ENCODE data around the gene VAV2.

VAV2 gene

GRCh38 chr9:133971121-133971951, 20.8 kb downstream of the VAV2 start:
- no peaks in the 10 kb centered on the region for H3K36me3 ChIP-seq (ENCODE audit: control insufficient read depth, insufficient read depth, low read length)
- H3K4me1 ChIP-seq = no peaks in the 10 kb centered on the region
- H2AFZ ChIP-seq = no peak overlapping the region
- no peak overlapping the region for H3K9ac ChIP-seq
- peaks cover 13% of the 10 kb centered on the region for H3K79me2 ChIP-seq
- no peaks in the 10 kb centered on the region for H3K9me3 ChIP-seq (ENCODE audit: control insufficient read depth, low read length)
- no peaks in the 10 kb centered on the region for H3K27me3 ChIP-seq (ENCODE audit: control insufficient read depth, insufficient read depth, low read length)
- TF ChIP-seq CTCF (IDR thresholded peaks at IDR 0.05) = no peak
- no peak overlapping the region for H3K4me3 ChIP-seq (ENCODE audit: low read depth, low read length)
- H3K4me2 ChIP-seq (ENCODE audit: low read length) = no peak overlapping the region
- H3K27ac ChIP-seq = no peak overlapping the region

GRCh38 chr9:133970581-133971058, 21.5 kb downstream of the VAV2 start:
- no peak for TF ChIP-seq CTCF (IDR thresholded peaks at IDR 0.05)
- Histone ChIP-seq H3K27me3 (ENCODE audit: control insufficient read depth, insufficient read depth, low read length) (no peaks in the 10 kb centered on the region), H3K9ac (no peak overlapping the region), H3K27ac (no peak overlapping the region), H3K4me3 (ENCODE audit: low read depth, low read length) (no peak overlapping the region), H2AFZ (no peak overlapping the region), H3K79me2 (peaks cover 12% of the 10 kb centered on the region), H3K4me2 (ENCODE audit: low read length) (no peak overlapping the region), H3K9me3 (ENCODE audit: control insufficient read depth, low read length) (no peaks in the 10 kb centered on the region), H3K36me3 (ENCODE audit: control insufficient read depth, insufficient read depth, low read length) (no peaks in the 10 kb centered on the region), H3K4me1 (no peaks in the 10 kb centered on the region)

GRCh38 chr9:133969681-133970580, 22.2 kb downstream of the VAV2 start:
- no peak overlapping the region for H3K27ac ChIP-seq
- H3K9me3 ChIP-seq (ENCODE audit: control insufficient read depth, low read length) = no peaks in the 10 kb centered on the region
- no peaks in the 10 kb centered on the region for H3K4me1 ChIP-seq
- H3K4me2 ChIP-seq (ENCODE audit: low read length) = no peak overlapping the region
- TF ChIP-seq CTCF (IDR thresholded peaks at IDR 0.05) = no peak
- H3K9ac ChIP-seq = no peak overlapping the region
- H3K36me3 ChIP-seq (ENCODE audit: control insufficient read depth, insufficient read depth, low read length) = no peaks in the 10 kb centered on the region
- no peaks in the 10 kb centered on the region for H3K27me3 ChIP-seq (ENCODE audit: control insufficient read depth, insufficient read depth, low read length)
- H3K79me2 ChIP-seq = peaks cover 8% of the 10 kb centered on the region
- H2AFZ ChIP-seq = no peak overlapping the region
- H3K4me3 ChIP-seq (ENCODE audit: low read depth, low read length) = no peak overlapping the region

GRCh38 chr9:133968966-133969617, 23.0 kb downstream of the VAV2 start:
- no peak overlapping the region for H3K9ac ChIP-seq
- no peak overlapping the region for H3K27ac ChIP-seq
- H2AFZ ChIP-seq = no peak overlapping the region
- H3K4me1 ChIP-seq = no peaks in the 10 kb centered on the region
- no peak for TF ChIP-seq CTCF (IDR thresholded peaks at IDR 0.05)
- H3K27me3 ChIP-seq (ENCODE audit: control insufficient read depth, insufficient read depth, low read length) = no peaks in the 10 kb centered on the region
- H3K9me3 ChIP-seq (ENCODE audit: control insufficient read depth, low read length) = no peaks in the 10 kb centered on the region
- H3K4me3 ChIP-seq (ENCODE audit: low read depth, low read length) = no peak overlapping the region
- H3K4me2 ChIP-seq (ENCODE audit: low read length) = no peak overlapping the region
- no peaks in the 10 kb centered on the region for H3K36me3 ChIP-seq (ENCODE audit: control insufficient read depth, insufficient read depth, low read length)
- peaks cover 7% of the 10 kb centered on the region for H3K79me2 ChIP-seq
